ENCODE measurements around the gene GALNT7. TPM values are rescaled to one million over a fixed set of nuclear protein-coding genes. Genes with fewer than 3 reads are reported as not detected.

GALNT7 gene
- total RNA-seq, 1 experiment from 2014 or later = 51.6 TPM

GRCh38 chr4:173153445-173153844 lies 15.2 kb upstream of the GALNT7 start:
- no peaks in the 10 kb centered on the region for H3K27me3 Mint-ChIP-seq (ENCODE audit: unreplicated experiment)
- H3K36me3 Mint-ChIP-seq (ENCODE audit: insufficient read depth, unreplicated experiment) = peaks cover 9% of the 10 kb centered on the region
- DNase-seq = no peak
- no peak overlapping the region for H3K27ac Mint-ChIP-seq (ENCODE audit: unreplicated experiment)
- CTCF ChIA-PET = no interaction called here
- H3K4me1 Mint-ChIP-seq (ENCODE audit: low read depth, unreplicated experiment) = no peaks in the 10 kb centered on the region
- no TSS peak for BruUV-seq (replicated peaks)
- intact Hi-C loops (cut with micrococcal nuclease; ENCODE audit: unreplicated experiment) = no loop called here
- H3K4me3 Mint-ChIP-seq (ENCODE audit: low read depth, unreplicated experiment) = no peak overlapping the region
- no peaks in the 10 kb centered on the region for H3K9me3 Mint-ChIP-seq (ENCODE audit: low read depth, unreplicated experiment)
- TF ChIP-seq CTCF (IDR thresholded peaks at IDR 0.05; ENCODE audit: unreplicated experiment) = no peak

GRCh38 chr4:173159791-173160190 lies 8.8 kb upstream of the GALNT7 start:
- H3K9me3 Mint-ChIP-seq (ENCODE audit: low read depth, unreplicated experiment) = no peaks in the 10 kb centered on the region
- H3K36me3 Mint-ChIP-seq (ENCODE audit: insufficient read depth, unreplicated experiment) = peaks cover 5% of the 10 kb centered on the region
- H3K4me1 Mint-ChIP-seq (ENCODE audit: low read depth, unreplicated experiment) = no peaks in the 10 kb centered on the region
- H3K27ac Mint-ChIP-seq (ENCODE audit: unreplicated experiment) = no peak overlapping the region
- no peak for DNase-seq
- CTCF ChIA-PET = no interaction called here
- intact Hi-C loops (cut with micrococcal nuclease; ENCODE audit: unreplicated experiment) = no loop called here
- no TSS peak for BruUV-seq (replicated peaks)
- no peak overlapping the region for H3K4me3 Mint-ChIP-seq (ENCODE audit: low read depth, unreplicated experiment)
- H3K27me3 Mint-ChIP-seq (ENCODE audit: unreplicated experiment) = no peaks in the 10 kb centered on the region
- no peak for TF ChIP-seq CTCF (IDR thresholded peaks at IDR 0.05; ENCODE audit: unreplicated experiment)

- Mint-ChIP-seq H3K4me1 (ENCODE audit: low read depth, unreplicated experiment) (no peaks in the 10 kb centered on the region), H3K4me3 (ENCODE audit: low read depth, unreplicated experiment) (no peak overlapping the region), H3K27ac (ENCODE audit: unreplicated experiment) (no peak overlapping the region), H3K27me3 (ENCODE audit: unreplicated experiment) (no peaks in the 10 kb centered on the region), H3K9me3 (ENCODE audit: low read depth, unreplicated experiment) (no peaks in the 10 kb centered on the region), H3K36me3 (ENCODE audit: insufficient read depth, unreplicated experiment) (peaks cover 5% of the 10 kb centered on the region)
- CTCF ChIA-PET = no interaction called here
- no TSS peak for BruUV-seq (replicated peaks)
- intact Hi-C loops (cut with micrococcal nuclease; ENCODE audit: unreplicated experiment) = no loop called here
- DNase-seq = no peak
- no peak for TF ChIP-seq CTCF (IDR thresholded peaks at IDR 0.05; ENCODE audit: unreplicated experiment)
Measured at GRCh38 chr4:173160871-173161270, 7.7 kb upstream of the GALNT7 start.

- H3K36me3 Mint-ChIP-seq (ENCODE audit: insufficient read depth, unreplicated experiment) = peaks cover 5% of the 10 kb centered on the region
- H3K27ac Mint-ChIP-seq (ENCODE audit: unreplicated experiment) = no peak overlapping the region
- no peak for DNase-seq
- no TSS peak for BruUV-seq (replicated peaks)
- CTCF ChIA-PET = interaction anchor here (0.6 kb wide), 1 partner anchor 21 kb away, joined by 3 read pairs; no protein-coding TSS in a partner anchor
- no peaks in the 10 kb centered on the region for H3K9me3 Mint-ChIP-seq (ENCODE audit: low read depth, unreplicated experiment)
- H3K4me1 Mint-ChIP-seq (ENCODE audit: low read depth, unreplicated experiment) = no peaks in the 10 kb centered on the region
- H3K4me3 Mint-ChIP-seq (ENCODE audit: low read depth, unreplicated experiment) = no peak overlapping the region
- no peak for TF ChIP-seq CTCF (IDR thresholded peaks at IDR 0.05; ENCODE audit: unreplicated experiment)
- intact Hi-C loops (cut with micrococcal nuclease; ENCODE audit: unreplicated experiment) = no loop called here
- H3K27me3 Mint-ChIP-seq (ENCODE audit: unreplicated experiment) = no peaks in the 10 kb centered on the region
Measured at GRCh38 chr4:173161311-173161710, 7.3 kb upstream of the GALNT7 start.

All from Calu3 (cell line).